HepG2 (cell line): ENCODE results near the gene INO80B. TPM values are rescaled to one million over a fixed set of nuclear protein-coding genes. Genes with fewer than 3 reads are reported as not detected.

ENCODE experiments used
- ARID3A ChIP-seq: IDR thresholded peaks from 2 replicates; pipeline ENCODE4 v1.6.1; 2012; ENCODE audit warnings: low read depth, low read length, improper control_type of control experiment
- FUBP1 ChIP-seq: sonication (generic); formaldehyde crosslinking; IDR thresholded peaks from 2 replicates; pipeline ENCODE4 v1.5.1; 2020; ENCODE audit warnings: missing genetic modification reagents, mild to moderate bottlenecking, borderline replicate concordance
- HHEX ChIP-seq: IDR thresholded peaks from 2 replicates; pipeline ENCODE4 v1.6.1; 2016; ENCODE audit warnings: control low read depth
- MTA1 ChIP-seq: sonication (generic); formaldehyde crosslinking; IDR thresholded peaks from 2 replicates; pipeline ENCODE4 v1.4.0; 2020; ENCODE audit warnings: missing genetic modification reagents, mild to moderate bottlenecking, borderline replicate concordance
- POLR2G ChIP-seq: fragments of 200-400 bp; formaldehyde crosslinking; IDR thresholded peaks from 2 replicates; pipeline ENCODE4 v1.6.1; 2018; ENCODE audit warnings: mild to moderate bottlenecking, low read depth, low read length, moderate library complexity
- RNF2 ChIP-seq: fragments of 450-650 bp; conservative IDR thresholded peaks from 2 replicates; pipeline ENCODE4 v1.6.1; 2016; ENCODE audit warnings: low read depth
- SP140L ChIP-seq: sonication (generic); formaldehyde crosslinking; IDR thresholded peaks from 2 replicates; pipeline ENCODE4 v1.4.0; 2020; ENCODE audit warnings: missing genetic modification reagents, borderline replicate concordance
- TAF1 ChIP-seq: sonication (generic); formaldehyde crosslinking; IDR thresholded peaks from 2 replicates; pipeline ENCODE4 v1.4.0; 2020; ENCODE audit warnings: missing genetic modification reagents
- TCF7 ChIP-seq: sonication (generic); IDR thresholded peaks from 2 replicates; pipeline ENCODE4 v1.6.1; 2016; ENCODE audit warnings: antibody characterized with exemption, low read depth
- ZNF317 ChIP-seq: sonication (generic); formaldehyde crosslinking; IDR thresholded peaks from 2 replicates; pipeline ENCODE4 v1.5.0; 2020; ENCODE audit warnings: mild to moderate bottlenecking, missing genetic modification reagents
- ZNF577 ChIP-seq: sonication (generic); formaldehyde crosslinking; IDR thresholded peaks from 2 replicates; pipeline ENCODE4 v1.4.0; 2020; ENCODE audit warnings: mild to moderate bottlenecking, low read depth, missing genetic modification reagents, borderline replicate concordance
- ZNF609 ChIP-seq: sonication (generic); formaldehyde crosslinking; IDR thresholded peaks from 2 replicates; pipeline ENCODE4 v1.4.0; 2020; ENCODE audit warnings: mild to moderate bottlenecking, missing genetic modification reagents, borderline replicate concordance
- ZNF749 ChIP-seq: sonication (generic); formaldehyde crosslinking; IDR thresholded peaks from 2 replicates; pipeline ENCODE4 v1.8.0; 2022; ENCODE audit warnings: mild to moderate bottlenecking, missing genetic modification reagents, moderate library complexity, borderline replicate concordance
- ZNF761 ChIP-seq: sonication (generic); formaldehyde crosslinking; conservative IDR thresholded peaks from 2 replicates; pipeline ENCODE4 v1.4.0; 2020; ENCODE audit warnings: mild to moderate bottlenecking, missing genetic modification reagents
- ZNF766 ChIP-seq: sonication (generic); formaldehyde crosslinking; IDR thresholded peaks from 2 replicates; pipeline ENCODE4 v1.5.0; 2020; ENCODE audit warnings: missing genetic modification reagents, borderline replicate concordance
- polyA plus RNA-seq, 8 experiments: library from polyadenylated mRNA; depleted of rRNA in 3 of 8; stranded (reverse) in 7 of 8; unstranded in 1 of 8; fragments of >200 nt; fragmentation: Illumina TruSeq in 4 of 8; extraction: Trizol in 4 of 8; gene quantifications; 2 replicates each; pipeline versions ENCODE4 v1.2.1 to v1.2.3, GENCODE V29; 2011 to 2016; ENCODE audit warnings: low read depth in 4 of 8, missing spikeins in 1 of 8, mixed read lengths in 1 of 8; ENCODE audit not compliant: insufficient read depth in 1 of 8
- total RNA-seq, 5 experiments: library from RNA; depleted of rRNA; stranded (reverse); fragments of >200 nt; fragmentation: Illumina TruSeq; extraction: Trizol; gene quantifications; 2 replicates each; pipeline ENCODE4 v1.2.3, GENCODE V29; 2016; ENCODE audit warnings: low read depth in 1 of 5
- TF ChIP-seq, protein P1 (sequence below), 2 experiments: sonication (generic) in 1 of 2; formaldehyde crosslinking in 1 of 2; IDR thresholded peaks; 2 replicates each; pipeline versions ENCODE4 v1.4.0 to v1.6.1; 2018 to 2020; ENCODE audit warnings: missing genetic modification reagents in 2 of 2, borderline replicate concordance in 1 of 2, low read depth in 1 of 2, mild to moderate bottlenecking in 1 of 2, missing biosample characterization in 1 of 2

INO80B gene
- total and polyA plus RNA-seq, 2 of the 13 experiments (the other 11 are each of a cell fraction or from before 2014, with no cell fraction given), result 6.2 to 14.5 TPM

DNA sequence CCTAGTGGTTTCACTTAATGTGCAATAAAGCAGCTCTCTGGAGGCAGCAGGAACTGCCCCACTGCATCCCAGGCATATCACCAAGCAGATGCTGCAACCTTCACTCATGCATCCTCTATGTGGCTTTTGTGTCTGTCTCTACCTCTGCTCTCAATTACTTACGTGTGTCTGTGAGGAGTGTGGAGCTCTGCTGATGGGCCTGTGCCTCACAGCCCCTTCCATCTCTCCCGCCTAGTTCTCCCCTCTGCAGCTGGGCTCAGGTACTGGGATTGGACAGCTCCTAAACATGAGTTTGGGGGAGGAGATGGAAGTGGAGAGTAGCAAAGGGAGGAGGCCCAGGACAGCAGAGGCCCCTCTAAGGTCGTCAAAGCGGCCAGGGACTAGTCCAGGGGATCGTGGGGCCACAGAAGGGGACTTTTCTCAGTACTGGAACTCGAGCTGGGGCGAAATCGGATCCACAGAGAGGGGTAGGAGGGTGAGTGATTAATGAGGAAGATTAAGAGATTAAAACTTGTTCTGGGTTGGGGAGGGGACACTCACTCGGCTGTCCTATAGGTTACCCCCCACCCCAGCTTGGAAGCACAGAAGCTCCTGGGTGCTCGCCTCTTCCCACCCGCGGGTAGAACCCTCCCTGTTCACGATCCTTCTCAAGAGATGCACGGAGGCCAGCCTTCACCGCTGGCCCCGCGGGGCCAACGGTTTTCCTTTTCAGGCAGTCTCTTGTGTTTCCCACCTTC, 46.6 kb downstream of the INO80B start (continued):
- TF ChIP-seq ARID3A (no peak), ZNF766 (CRISPR knock-in tag) (no peak), TAF1 (CRISPR knock-in tag) (peak; percentile 38; the same call in 1 of the 2 replicates), ZNF317 (CRISPR knock-in tag) (no peak), TCF7 (no peak), RNF2 (no peak), MTA1 (CRISPR knock-in tag) (no peak), FUBP1 (CRISPR knock-in tag) (no peak), ZNF609 (no peak), SP140L (CRISPR knock-in tag) (no peak), ZNF749 (no peak), ZNF577 (CRISPR knock-in tag) (no peak), HHEX (CRISPR knock-in tag) (no peak), ZNF761 (CRISPR knock-in tag) (no peak), POLR2G (peak; percentile 44; the same call in 1 of the 2 replicates)
- TF ChIP-seq, protein P1, sequence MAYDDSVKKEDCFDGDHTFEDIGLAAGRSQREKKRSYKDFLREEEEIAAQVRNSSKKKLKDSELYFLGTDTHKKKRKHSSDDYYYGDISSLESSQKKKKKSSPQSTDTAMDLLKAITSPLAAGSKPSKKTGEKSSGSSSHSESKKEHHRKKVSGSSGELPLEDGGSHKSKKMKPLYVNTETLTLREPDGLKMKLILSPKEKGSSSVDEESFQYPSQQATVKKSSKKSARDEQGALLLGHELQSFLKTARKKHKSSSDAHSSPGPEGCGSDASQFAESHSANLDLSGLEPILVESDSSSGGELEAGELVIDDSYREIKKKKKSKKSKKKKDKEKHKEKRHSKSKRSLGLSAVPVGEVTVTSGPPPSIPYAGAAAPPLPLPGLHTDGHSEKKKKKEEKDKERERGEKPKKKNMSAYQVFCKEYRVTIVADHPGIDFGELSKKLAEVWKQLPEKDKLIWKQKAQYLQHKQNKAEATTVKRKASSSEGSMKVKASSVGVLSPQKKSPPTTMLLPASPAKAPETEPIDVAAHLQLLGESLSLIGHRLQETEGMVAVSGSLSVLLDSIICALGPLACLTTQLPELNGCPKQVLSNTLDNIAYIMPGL (CRISPR knock-in tag; IDR thresholded peaks at IDR 0.05; ENCODE audit: borderline replicate concordance in 1 of 2, low read depth in 1 of 2), result no peak
